IPS DF 19.7 (cell line): ENCODE data around the gene TFDP2.
"Not testable (repeated sequence)": the region's sequence is repeated elsewhere in the genome, so short reads cannot be mapped to it uniquely, and the experiment has no call there.

Experiments
- DNase-seq: peaks from one replicate; pipeline ENCODE4 v3.0.0-alpha.2; 2013; ENCODE audit warnings: low read depth, low spot score

Gene TFDP2

GRCh38 chr3:141928631-141929270, 220.6 kb downstream of the TFDP2 start:
- no peak for DNase-seq

GRCh38 chr3:141926929-141927328, 222.4 kb downstream of the TFDP2 start:
- DNase-seq: no peak

- not testable (repeated sequence) for DNase-seq
Observed at GRCh38 chr3:141925677-141926076, 223.7 kb downstream of the TFDP2 start.

GRCh38 chr3:141921316-141921715, 228.0 kb downstream of the TFDP2 start:
- no peak for DNase-seq

GRCh38 chr3:141920701-141921100, 228.6 kb downstream of the TFDP2 start:
- DNase-seq: no peak

- no peak for DNase-seq
Observed at GRCh38 chr3:141915766-141916165, 233.6 kb downstream of the TFDP2 start.

GRCh38 chr3:141915016-141915415, 234.3 kb downstream of the TFDP2 start:
- no peak for DNase-seq

GRCh38 chr3:141914311-141914710, 235.0 kb downstream of the TFDP2 start:
- no peak for DNase-seq

- DNase-seq: peak; percentile 15
Observed at GRCh38 chr3:141913150-141913811, 236.1 kb downstream of the TFDP2 start.

- not testable (repeated sequence) for DNase-seq
Observed at GRCh38 chr3:141909986-141910385, 239.4 kb downstream of the TFDP2 start.

GRCh38 chr3:141909408-141909807, 239.9 kb downstream of the TFDP2 start:
- no peak for DNase-seq

GRCh38 chr3:141905129-141905528, 244.2 kb downstream of the TFDP2 start:
- no peak for DNase-seq

GRCh38 chr3:141904203-141904602, 245.1 kb downstream of the TFDP2 start:
- DNase-seq: no peak

GRCh38 chr3:141901914-141902313, 247.4 kb downstream of the TFDP2 start:
- no peak for DNase-seq

- no peak for DNase-seq
Observed at GRCh38 chr3:141900343-141900742, 249.0 kb downstream of the TFDP2 start.

GRCh38 chr3:141898908-141899307, 250.4 kb downstream of the TFDP2 start:
- DNase-seq: no peak

- DNase-seq: no peak
Observed at GRCh38 chr3:141895731-141896130, 253.6 kb downstream of the TFDP2 start.

- no peak for DNase-seq
Observed at GRCh38 chr3:141894524-141895176, 254.7 kb downstream of the TFDP2 start.
